T-helper 2 cell treated with Interferon-gamma antibody and Interleukin-4, amounts not matched to agents 5 μg/mL and 100 μg/mL, for 36 hours (primary cell): ENCODE measurements around the gene GNG10.
A peak's percentile ranks its signal among the peaks of the same experiment; 100 is the strongest.
"Not testable (repeated sequence)": the region's sequence is repeated elsewhere in the genome, so short reads cannot be mapped to it uniquely, and the experiment has no call there.

ENCODE experiments used
- DNase-seq: peaks from one replicate; pipeline ENCODE4 v3.0.0; 2021; ENCODE audit warnings: low spot score
- H3K27ac Mint-ChIP-seq: one replicate; pipeline ENCODE4 v1.8.0; 2021; ENCODE audit warnings: mild to moderate bottlenecking, mixed read lengths
- H3K27me3 Mint-ChIP-seq: one replicate; pipeline ENCODE4 v1.8.0; 2021; ENCODE audit warnings: low read depth, mixed read lengths
- H3K36me3 Mint-ChIP-seq: one replicate; pipeline ENCODE4 v1.8.0; 2021; ENCODE audit warnings: low read depth, mixed read lengths
- H3K4me1 Mint-ChIP-seq: one replicate; pipeline ENCODE4 v1.8.0; 2021; ENCODE audit warnings: low read depth, mixed read lengths
- H3K4me3 Mint-ChIP-seq: one replicate; pipeline ENCODE4 v1.8.0; 2022; ENCODE audit warnings: mild to moderate bottlenecking, moderate library complexity, mixed read lengths
- H3K9me3 Mint-ChIP-seq: one replicate; pipeline ENCODE4 v1.8.0; 2021; ENCODE audit warnings: mixed read lengths

The GNG10 gene

GRCh38 chr9:111661150-111661801, at the start of gene GNG10:
TSS of gene GNG10 (plus strand) at chr9:111661605. CDS start at chr9:111661635, 30 bp downstream.
- DNase-seq: peak; percentile 75

GRCh38 chr9:111613436-111614040, 47.9 kb upstream of the GNG10 start:
- Mint-ChIP-seq H3K27me3 (peaks cover 18% of the 10 kb centered on the region), H3K9me3 (no peaks in the 10 kb centered on the region), H3K4me3 (no peak overlapping the region), H3K27ac (no peak overlapping the region), H3K36me3 (no peaks in the 10 kb centered on the region), H3K4me1 (no peaks in the 10 kb centered on the region)
- DNase-seq: no peak

More at GRCh38 chr9:111661150-111661801, at the start of gene GNG10:
- Mint-ChIP-seq H3K9me3 (no peaks in the 10 kb centered on the region), H3K36me3 (peaks cover 17% of the 10 kb centered on the region), H3K4me3 (peak within 1 kb of the TSS; percentile 92), H3K4me1 (peaks cover 20% of the 10 kb centered on the region), H3K27me3 (no peaks in the 10 kb centered on the region), H3K27ac (peak within 1 kb of the TSS; percentile 95)

- Mint-ChIP-seq H3K9me3 (no peaks in the 10 kb centered on the region), H3K36me3 (no peaks in the 10 kb centered on the region)
Measured at GRCh38 chr9:111615928-111616327, 45.5 kb upstream of the GNG10 start.

GRCh38 chr9:111617349-111617748, 44.1 kb upstream of the GNG10 start:
- not testable (repeated sequence) for H3K9me3 Mint-ChIP-seq, H3K4me1 Mint-ChIP-seq, H3K36me3 Mint-ChIP-seq, DNase-seq, H3K27ac Mint-ChIP-seq, H3K4me3 Mint-ChIP-seq
- peaks cover 16% of the 10 kb centered on the region for H3K27me3 Mint-ChIP-seq

More at GRCh38 chr9:111615928-111616327, 45.5 kb upstream of the GNG10 start:
- Mint-ChIP-seq H3K27ac (no peak overlapping the region), H3K27me3 (peaks cover 15% of the 10 kb centered on the region), H3K4me3 (no peak overlapping the region), H3K4me1 (no peaks in the 10 kb centered on the region)
- DNase-seq: no peak

- H3K27me3 Mint-ChIP-seq: peaks cover 19% of the 10 kb centered on the region
- H3K4me1 Mint-ChIP-seq: no peaks in the 10 kb centered on the region
- no peaks in the 10 kb centered on the region for H3K9me3 Mint-ChIP-seq
- no peak overlapping the region for H3K4me3 Mint-ChIP-seq
- no peak overlapping the region for H3K27ac Mint-ChIP-seq
- H3K36me3 Mint-ChIP-seq: no peaks in the 10 kb centered on the region
- DNase-seq: no peak
Measured at GRCh38 chr9:111621895-111622480, 39.4 kb upstream of the GNG10 start.

- Mint-ChIP-seq H3K4me3 (no peak overlapping the region), H3K4me1 (no peaks in the 10 kb centered on the region), H3K36me3 (no peaks in the 10 kb centered on the region), H3K9me3 (no peaks in the 10 kb centered on the region), H3K27ac (no peak overlapping the region), H3K27me3 (peaks cover 19% of the 10 kb centered on the region)
- DNase-seq: no peak
Measured at GRCh38 chr9:111622626-111623025, 38.8 kb upstream of the GNG10 start.

GRCh38 chr9:111627260-111627963, 34.0 kb upstream of the GNG10 start:
- Mint-ChIP-seq H3K27ac (no peak overlapping the region), H3K36me3 (no peaks in the 10 kb centered on the region), H3K4me1 (peaks cover 9% of the 10 kb centered on the region), H3K27me3 (peaks cover 15% of the 10 kb centered on the region), H3K4me3 (no peak overlapping the region), H3K9me3 (no peaks in the 10 kb centered on the region)
- no peak for DNase-seq

- no peak overlapping the region for H3K27ac Mint-ChIP-seq
- H3K27me3 Mint-ChIP-seq: peaks cover 7% of the 10 kb centered on the region
- H3K4me1 Mint-ChIP-seq: peaks cover 18% of the 10 kb centered on the region
- no peak for DNase-seq
- no peaks in the 10 kb centered on the region for H3K9me3 Mint-ChIP-seq
- H3K36me3 Mint-ChIP-seq: no peaks in the 10 kb centered on the region
- no peak overlapping the region for H3K4me3 Mint-ChIP-seq
Measured at GRCh38 chr9:111628411-111628810, 33.0 kb upstream of the GNG10 start.

GRCh38 chr9:111630182-111630963, 31.0 kb upstream of the GNG10 start:
- Mint-ChIP-seq H3K36me3 (peaks cover 1% of the 10 kb centered on the region), H3K27me3 (peaks cover 3% of the 10 kb centered on the region), H3K9me3 (no peaks in the 10 kb centered on the region), H3K27ac (peak overlapping the region; percentile 84), H3K4me3 (peak overlapping the region; percentile 94), H3K4me1 (peaks cover 27% of the 10 kb centered on the region)
- no peak for DNase-seq

- no peaks in the 10 kb centered on the region for H3K27me3 Mint-ChIP-seq
- no peaks in the 10 kb centered on the region for H3K9me3 Mint-ChIP-seq
- peak overlapping the region; percentile 84 for H3K27ac Mint-ChIP-seq
- H3K36me3 Mint-ChIP-seq: peaks cover 1% of the 10 kb centered on the region
- peak overlapping the region; percentile 94 for H3K4me3 Mint-ChIP-seq
- DNase-seq: no peak
- H3K4me1 Mint-ChIP-seq: peaks cover 30% of the 10 kb centered on the region
Measured at GRCh38 chr9:111630964-111631213, 30.5 kb upstream of the GNG10 start.

GRCh38 chr9:111631214-111631971, 30.0 kb upstream of the GNG10 start, which contains the start of gene DNAJC25:
TSS of gene DNAJC25 (plus strand) at chr9:111631334. CDS start at chr9:111631408, 74 bp downstream.
- no peaks in the 10 kb centered on the region for H3K9me3 Mint-ChIP-seq
- H3K27ac Mint-ChIP-seq: peak within 1 kb of the TSS; percentile 89
- H3K4me1 Mint-ChIP-seq: peaks cover 31% of the 10 kb centered on the region
- H3K27me3 Mint-ChIP-seq: no peaks in the 10 kb centered on the region
- peak; percentile 97 for DNase-seq
- peak within 1 kb of the TSS; percentile 95 for H3K4me3 Mint-ChIP-seq
- peaks cover 1% of the 10 kb centered on the region for H3K36me3 Mint-ChIP-seq

GRCh38 chr9:111632060-111632459, 29.3 kb upstream of the GNG10 start:
- no peaks in the 10 kb centered on the region for H3K9me3 Mint-ChIP-seq
- no peak for DNase-seq
- no peaks in the 10 kb centered on the region for H3K27me3 Mint-ChIP-seq
- peaks cover 1% of the 10 kb centered on the region for H3K36me3 Mint-ChIP-seq
- H3K4me1 Mint-ChIP-seq: peaks cover 31% of the 10 kb centered on the region
- H3K4me3 Mint-ChIP-seq: peak overlapping the region; percentile 95
- H3K27ac Mint-ChIP-seq: peak overlapping the region; percentile 89
